ENCODE results near the gene GALNT17. TPM values are rescaled to one million over a fixed set of nuclear protein-coding genes. Genes with fewer than 3 reads are reported as not detected.
A peak's percentile ranks its signal among the peaks of the same experiment; 100 is the strongest.
"Not testable (repeated sequence)": the region's sequence is repeated elsewhere in the genome, so short reads cannot be mapped to it uniquely, and the experiment has no call there.

GALNT17 gene
- total RNA-seq, 8 experiments from 2014 or later = 3.2 to 85.6 (median 17.2) TPM; not detected in 2

DNA sequence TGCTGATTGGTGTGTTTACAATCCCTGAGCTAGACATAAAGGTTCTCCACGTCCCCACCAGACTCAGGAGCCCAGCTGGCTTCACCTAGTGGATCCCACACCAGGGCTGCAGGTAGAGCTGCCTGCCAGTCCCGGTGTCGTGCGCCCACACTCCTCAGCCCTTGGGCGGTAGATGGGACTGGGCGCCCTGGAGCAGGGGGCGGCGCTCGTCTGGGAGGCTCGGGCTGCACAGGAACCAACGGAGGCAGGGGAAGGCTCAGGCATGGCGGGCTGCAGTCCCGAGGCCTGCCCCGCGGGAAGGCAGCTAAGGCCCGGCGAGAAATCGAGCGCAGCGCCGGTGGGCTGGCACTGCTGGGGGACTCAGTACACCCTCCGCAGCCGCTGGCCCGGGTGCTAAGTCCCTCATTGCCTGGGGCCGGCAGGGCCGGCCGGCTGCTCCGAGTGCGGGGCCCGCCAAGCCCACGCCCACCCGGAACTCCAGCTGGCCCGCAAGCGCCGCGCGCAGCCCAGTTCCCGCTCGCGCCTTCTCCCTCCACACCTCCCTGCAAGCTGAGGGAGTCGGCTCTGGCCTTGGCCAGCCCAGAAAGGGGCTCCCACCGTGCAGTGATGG, 606.1 kb downstream of the GALNT17 start:
- in situ Hi-C loops (cut with MboI; ENCODE audit: low pct_unique_long_range_greater_than_20kb in 2 of 9, low sequenced_read_pairs in 9 of 9, unreplicated experiment in 9 of 9) = loop anchor here in 6 of 9 experiments (10.0 to 25.0 kb wide), 2 partner anchors 876 to 883 kb away; no protein-coding TSS in a partner anchor
- 100% methylated on average over 1 of the region's 42 CpGs; no CpG with 5 or more reads in 9 of the 10 experiments for WGBS, 10 experiments
- ATAC-seq (replicated peaks in 6 of 8); H3K4me1 ChIP-seq (replicated peaks in 1 of 2); H3K4me3 ChIP-seq; H3K27ac ChIP-seq: not testable (repeated sequence)

DNA sequence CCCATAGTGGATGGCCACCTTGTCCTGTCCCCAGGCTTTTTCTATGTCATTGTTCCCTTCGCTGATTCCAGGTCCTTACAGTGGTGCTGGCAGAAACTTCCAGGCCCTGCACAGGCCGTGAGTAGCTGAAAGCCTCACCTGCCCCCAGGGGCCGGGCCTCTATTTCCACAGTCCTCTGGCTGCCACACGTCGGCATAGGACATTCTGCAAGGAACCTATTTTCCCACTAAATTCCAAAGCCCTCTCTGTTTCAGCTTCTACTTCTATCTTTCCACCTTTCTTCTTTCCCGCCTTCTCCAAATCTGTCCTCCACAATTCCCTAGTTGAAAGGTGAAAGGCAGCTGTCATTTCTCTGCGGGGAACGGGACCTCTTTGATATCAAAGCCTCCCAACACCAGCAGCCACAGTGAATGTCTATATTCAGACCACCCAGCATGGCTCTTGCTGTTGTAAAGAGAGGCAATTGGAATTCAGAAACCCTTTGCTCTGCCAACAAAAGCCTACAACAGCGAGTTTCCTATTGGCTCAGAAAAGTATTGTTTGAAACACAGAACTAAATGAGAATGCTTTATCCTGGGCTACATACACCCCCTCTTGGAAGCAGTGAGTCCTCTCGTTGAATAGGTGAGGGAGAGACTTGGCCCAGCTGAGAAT, 607.7 kb downstream of the GALNT17 start:
- Histone ChIP-seq H3K27ac (no peak overlapping the region), H3K4me3 (no peak overlapping the region), H3K4me1 (replicated peaks in 1 of 2) (peaks cover 5 to 9% of the 10 kb centered on the region in 2 donors)
- peak in 5 of 8 experiments; percentile 20 to 54 (median 35) for ATAC-seq (replicated peaks in 6 of 8)
- 0 to 47% (median 28%) methylated on average over 1 to 7 of the region's 10 CpGs; no CpG with 5 or more reads in 2 of the 10 experiments for WGBS, 10 experiments
- in situ Hi-C loops (cut with MboI; ENCODE audit: low pct_unique_long_range_greater_than_20kb in 2 of 9, low sequenced_read_pairs in 9 of 9, unreplicated experiment in 9 of 9) = loop anchor here in 6 of 9 experiments (10.0 to 25.0 kb wide), 2 partner anchors 877 to 885 kb away; no protein-coding TSS in a partner anchor

DNA sequence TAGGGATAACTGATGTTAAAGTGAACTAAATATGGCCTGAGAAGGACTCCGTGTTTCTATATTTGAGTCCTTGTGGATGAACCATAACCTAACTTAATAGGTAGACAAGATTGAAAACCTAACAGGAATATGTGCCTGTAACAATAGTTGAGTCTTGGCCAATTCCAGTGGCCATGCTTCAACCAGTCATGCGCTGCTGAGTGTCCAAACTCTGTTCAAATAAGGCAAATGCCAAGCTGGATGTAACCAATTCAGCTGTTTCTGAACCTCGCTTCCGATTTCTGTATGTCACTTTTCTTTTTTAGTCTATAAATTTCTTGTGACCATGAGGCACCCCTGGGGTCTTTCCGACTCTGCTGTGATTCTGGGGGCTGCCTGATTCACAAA, 608.2 kb downstream of the GALNT17 start:
- in situ Hi-C loops (cut with MboI; ENCODE audit: low pct_unique_long_range_greater_than_20kb in 2 of 9, low sequenced_read_pairs in 9 of 9, unreplicated experiment in 9 of 9) = loop anchor here in 2 of 9 experiments (25.0 kb wide), 1 partner anchor 878 kb away; no protein-coding TSS in a partner anchor
- WGBS, 10 experiments = 23 to 93% (median 77%) methylated on average over 3 to 5 of the region's 5 CpGs; no CpG with 5 or more reads in 1 of the 10 experiments
- H3K27ac ChIP-seq = no peak overlapping the region
- no peak overlapping the region for H3K4me3 ChIP-seq
- H3K4me1 ChIP-seq (replicated peaks in 1 of 2) = peaks cover 5 to 9% of the 10 kb centered on the region in 2 donors
- ATAC-seq (replicated peaks in 6 of 8) = no peak

DNA sequence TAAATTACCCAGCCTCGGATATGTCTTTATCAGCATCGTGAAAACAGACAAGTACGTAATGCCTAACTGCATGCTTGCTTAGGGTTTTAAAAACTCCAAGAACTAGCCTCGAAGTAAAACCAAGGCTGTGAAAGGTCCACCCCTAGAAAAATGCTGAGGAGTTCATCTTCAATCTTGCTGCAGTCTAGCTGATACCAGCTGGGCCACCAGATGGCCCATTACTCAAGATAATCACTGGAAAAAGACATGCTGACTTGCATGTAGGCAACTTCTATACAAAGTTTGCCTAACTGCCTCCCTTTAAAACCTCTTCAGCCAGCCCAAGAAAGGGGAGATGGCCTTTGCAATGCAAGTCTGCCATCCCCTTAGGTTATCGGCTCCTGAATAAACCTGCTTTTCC, 614.1 kb downstream of the GALNT17 start:
- H3K4me1 ChIP-seq (replicated peaks in 1 of 2) = no peaks in the 10 kb centered on the region
- no peak overlapping the region for H3K27ac ChIP-seq
- WGBS, 10 experiments = 21 to 98% (median 86%) methylated on average over 2 to 5 of the region's 5 CpGs; no CpG with 5 or more reads in 1 of the 10 experiments
- no peak for ATAC-seq (replicated peaks in 6 of 8)
- H3K4me3 ChIP-seq = no peak overlapping the region
- in situ Hi-C loops (cut with MboI; ENCODE audit: low pct_unique_long_range_greater_than_20kb in 2 of 9, low sequenced_read_pairs in 9 of 9, unreplicated experiment in 9 of 9) = loop anchor here in 2 of 9 experiments (25.0 kb wide), 1 partner anchor 884 kb away; no protein-coding TSS in a partner anchor

DNA sequence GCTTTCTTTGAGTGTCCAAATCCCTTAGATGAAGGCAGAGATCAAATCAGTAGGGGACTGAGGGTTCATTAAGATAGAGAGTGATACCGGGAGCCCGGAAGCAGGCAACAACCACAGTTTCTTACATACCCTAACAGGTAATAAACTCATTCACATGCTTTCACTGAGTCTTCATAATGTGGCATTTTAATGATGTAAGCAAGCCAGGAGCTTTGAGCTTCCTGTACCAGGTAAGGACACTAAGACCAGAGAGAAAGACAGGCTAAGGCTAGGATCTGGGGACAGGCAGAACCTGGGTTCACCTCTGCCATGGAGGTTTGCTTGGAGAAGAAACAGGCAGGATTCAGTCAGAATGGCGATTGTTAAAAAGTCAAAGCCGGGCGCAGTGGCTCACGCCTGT, 618.3 kb downstream of the GALNT17 start:
- no peak for ATAC-seq (replicated peaks in 6 of 8)
- H3K4me1 ChIP-seq (replicated peaks in 1 of 2) = peaks cover 0 to 5% of the 10 kb centered on the region in 2 donors
- no peak overlapping the region for H3K4me3 ChIP-seq
- in situ Hi-C loops (cut with MboI; ENCODE audit: low pct_unique_long_range_greater_than_20kb in 2 of 9, low sequenced_read_pairs in 9 of 9, unreplicated experiment in 9 of 9) = no loop called here
- H3K27ac ChIP-seq = no peak overlapping the region
- 8 to 100% (median 84%) methylated on average over 1 to 6 of the region's 6 CpGs; no CpG with 5 or more reads in 3 of the 10 experiments for WGBS, 10 experiments

DNA sequence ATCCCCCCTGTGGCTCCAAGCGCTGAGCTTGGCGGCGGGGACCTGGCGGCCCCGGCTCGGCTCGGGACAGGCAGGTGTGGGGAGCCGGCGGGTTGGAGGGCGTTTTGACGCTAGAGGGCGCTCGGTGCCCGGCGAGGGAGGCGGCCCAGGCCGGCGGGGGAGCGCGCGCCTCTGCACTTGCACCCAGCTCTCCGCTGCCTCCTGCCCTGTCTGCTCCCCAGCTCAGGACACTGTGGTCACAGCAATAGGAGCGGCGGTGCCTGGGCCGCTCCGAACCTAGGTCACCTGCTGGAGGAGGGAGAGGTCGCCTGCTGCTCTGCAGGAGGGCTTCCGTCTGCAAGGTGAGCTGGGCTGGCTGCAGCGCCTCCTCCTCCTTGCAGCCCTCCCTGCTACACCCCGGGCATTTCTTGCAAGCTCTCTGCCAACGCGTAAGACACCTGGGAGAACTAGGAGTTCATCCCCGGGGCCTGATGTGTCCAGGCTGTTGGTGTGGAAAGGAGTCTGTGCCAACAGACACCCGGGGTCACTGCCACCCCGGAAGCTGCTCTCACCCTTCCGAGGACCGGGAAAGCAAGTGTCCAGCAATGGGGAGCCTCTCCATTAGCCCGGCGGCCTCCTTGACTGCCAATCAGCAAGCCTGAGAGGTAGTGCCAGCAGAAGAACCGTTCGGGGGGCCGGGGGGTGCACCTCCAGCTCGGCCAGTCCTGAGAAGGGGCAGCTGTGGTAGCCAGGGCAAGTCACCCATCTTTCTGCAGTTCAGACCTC, 620.4 kb downstream of the GALNT17 start:
- in situ Hi-C loops (cut with MboI; ENCODE audit: low pct_unique_long_range_greater_than_20kb in 2 of 9, low sequenced_read_pairs in 9 of 9, unreplicated experiment in 9 of 9) = no loop called here
- Histone ChIP-seq H3K4me3 (peak overlapping the region in 4 of 5 donors; percentile 3 to 29 (median 16)), H3K4me1 (replicated peaks in 1 of 2) (peaks cover 0 to 5% of the 10 kb centered on the region in 2 donors), H3K27ac (no peak overlapping the region)
- 0 to 62% (median 21%) methylated on average over 1 to 25 of the region's 43 CpGs; no CpG with 5 or more reads in 1 of the 10 experiments for WGBS, 10 experiments
- ATAC-seq (replicated peaks in 6 of 8) = peak; percentile 72 to 99 (median 95)

DNA sequence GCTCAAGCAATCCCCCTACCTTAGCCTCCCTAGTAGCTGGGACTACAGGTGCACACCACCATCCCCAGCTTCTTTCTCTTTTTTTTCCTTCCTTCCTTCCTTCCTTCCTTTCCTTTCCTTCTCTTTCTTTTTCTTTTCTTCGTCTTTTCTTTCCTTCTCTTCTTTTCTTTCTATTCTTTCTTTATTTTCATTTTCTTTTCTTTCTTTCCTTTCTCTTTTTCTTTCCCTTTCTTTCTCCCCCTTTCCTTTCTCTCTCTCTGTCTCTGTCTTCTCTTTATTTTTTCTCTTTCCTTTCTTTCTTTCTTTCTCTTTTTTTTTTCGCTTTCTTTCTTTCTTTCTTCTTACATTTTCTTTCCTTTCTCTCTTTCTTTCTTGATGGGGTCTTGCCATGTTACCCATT, 621.3 kb downstream of the GALNT17 start:
- WGBS, 10 experiments = 47 to 95% (median 81%) methylated on average over 2 of the region's 2 CpGs; no CpG with 5 or more reads in 1 of the 10 experiments
- Histone ChIP-seq H3K27ac (no peak overlapping the region), H3K4me3 (no peak overlapping the region), H3K4me1 (replicated peaks in 1 of 2) (peaks cover 0 to 5% of the 10 kb centered on the region in 2 donors)
- no peak for ATAC-seq (replicated peaks in 6 of 8)
- in situ Hi-C loops (cut with MboI; ENCODE audit: low pct_unique_long_range_greater_than_20kb in 2 of 9, low sequenced_read_pairs in 9 of 9, unreplicated experiment in 9 of 9) = no loop called here

DNA sequence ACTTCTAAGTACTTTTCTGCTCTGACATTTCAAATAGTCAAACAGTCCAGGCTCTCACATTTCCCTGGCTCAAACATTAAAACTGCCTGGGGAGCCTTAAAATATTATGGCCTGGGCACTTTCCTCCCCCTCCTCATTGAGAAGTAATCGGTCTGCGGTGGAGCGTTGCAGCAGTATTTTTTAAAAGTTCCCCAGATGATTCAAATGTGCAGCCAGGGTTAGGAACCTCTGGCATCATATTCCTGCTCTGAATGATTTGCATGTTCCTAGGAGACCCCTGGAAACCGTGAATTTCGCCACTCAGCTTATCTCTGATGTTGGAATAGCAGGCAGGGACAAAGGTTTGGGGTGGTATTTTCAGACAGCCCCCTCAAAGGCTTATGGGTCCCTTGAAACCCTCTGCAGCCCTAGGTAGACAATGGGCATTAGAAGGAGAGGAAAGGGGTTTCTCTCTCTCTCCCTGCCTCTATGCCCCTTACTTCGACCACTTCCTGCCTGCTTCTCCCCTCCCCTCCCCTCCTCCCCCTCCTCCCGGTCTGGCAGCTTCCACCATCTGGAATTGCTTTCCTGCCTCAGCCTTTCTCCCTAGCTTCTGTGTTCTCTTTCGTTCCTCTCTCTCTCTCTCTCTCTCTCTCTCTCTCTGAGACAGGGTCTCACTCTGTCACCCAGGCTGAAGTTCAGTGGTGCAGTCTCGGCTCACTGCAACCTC, 622.2 kb downstream of the GALNT17 start:
- Histone ChIP-seq H3K4me3 (no peak overlapping the region), H3K4me1 (replicated peaks in 1 of 2) (peaks cover 0 to 5% of the 10 kb centered on the region in 2 donors), H3K27ac (no peak overlapping the region)
- WGBS, 10 experiments = 0 to 81% (median 70%) methylated on average over 1 to 5 of the region's 9 CpGs; no CpG with 5 or more reads in 1 of the 10 experiments
- in situ Hi-C loops (cut with MboI; ENCODE audit: low pct_unique_long_range_greater_than_20kb in 2 of 9, low sequenced_read_pairs in 9 of 9, unreplicated experiment in 9 of 9) = no loop called here
- no peak for ATAC-seq (replicated peaks in 6 of 8)

DNA sequence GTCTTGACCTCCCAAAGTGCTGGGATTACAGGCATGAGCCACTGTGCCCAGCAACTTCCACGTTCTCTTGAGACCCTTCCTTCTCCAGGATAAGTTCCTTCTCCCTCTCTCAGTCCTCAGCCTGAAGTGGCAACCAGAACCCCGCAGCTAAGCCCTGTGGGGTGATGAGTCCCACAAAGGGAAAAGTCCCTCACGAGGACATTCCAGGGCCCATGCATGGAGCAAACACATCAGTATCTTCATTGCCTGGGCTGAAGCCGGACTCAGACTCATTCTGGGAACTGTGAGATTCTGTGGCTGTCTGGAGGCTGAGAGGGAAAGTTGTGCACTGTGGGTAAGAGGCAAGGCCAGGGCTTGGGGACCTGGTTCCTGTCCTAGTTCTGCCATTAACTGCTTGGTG, 622.9 kb downstream of the GALNT17 start:
- Histone ChIP-seq H3K4me1 (replicated peaks in 1 of 2) (peaks cover 0 to 5% of the 10 kb centered on the region in 2 donors), H3K27ac (no peak overlapping the region), H3K4me3 (no peak overlapping the region)
- ATAC-seq (replicated peaks in 6 of 8) = no peak
- in situ Hi-C loops (cut with MboI; ENCODE audit: low pct_unique_long_range_greater_than_20kb in 2 of 9, low sequenced_read_pairs in 9 of 9, unreplicated experiment in 9 of 9) = no loop called here
- WGBS, 10 experiments = 87 to 100% (median 96%) methylated on average over 2 to 4 of the region's 4 CpGs; no CpG with 5 or more reads in 6 of the 10 experiments

DNA sequence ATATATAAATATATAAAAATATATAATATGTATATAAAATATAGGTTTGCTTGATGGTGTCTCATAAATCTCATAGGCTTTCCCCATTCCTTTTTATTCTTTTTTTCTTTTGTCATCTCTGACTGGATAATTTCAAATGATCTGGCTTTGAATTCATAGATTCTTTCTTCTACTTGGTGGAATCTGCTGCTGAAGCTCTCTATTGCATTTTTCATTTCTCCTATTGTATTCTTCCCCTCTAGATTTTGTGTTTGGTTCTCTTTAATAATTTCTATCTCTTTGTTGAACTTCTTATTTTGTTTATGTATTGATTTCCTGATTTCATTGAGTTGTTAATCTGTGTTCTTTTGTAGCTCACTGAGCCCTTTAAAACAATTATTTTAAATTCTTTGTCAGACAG, 629.4 kb downstream of the GALNT17 start:
- no peak for ATAC-seq (replicated peaks in 6 of 8)
- Histone ChIP-seq H3K4me1 (replicated peaks in 1 of 2) (no peaks in the 10 kb centered on the region), H3K4me3 (no peak overlapping the region), H3K27ac (no peak overlapping the region)
- in situ Hi-C loops (cut with MboI; ENCODE audit: low pct_unique_long_range_greater_than_20kb in 2 of 9, low sequenced_read_pairs in 9 of 9, unreplicated experiment in 9 of 9) = no loop called here

All from motor neuron (in vitro differentiated cells).